GM12872 (cell line): ENCODE results near the gene BLOC1S2.

Experiments used
- TF ChIP-seq, protein P1 (sequence below): IDR thresholded peaks from 3 replicates; pipeline ENCODE4 v1.5.1; 2011; ENCODE audit warnings: low read depth, mild to moderate bottlenecking, low read length, moderate library complexity; ENCODE audit not compliant: insufficient read depth

The BLOC1S2 gene

GRCh38 chr10:100286051-100287033, at the start of gene BLOC1S2:
Gene BLOC1S2 (minus strand): TSS chr10:100286680. CDS start chr10:100286659, 21 bp downstream.
- TF ChIP-seq, protein P1, sequence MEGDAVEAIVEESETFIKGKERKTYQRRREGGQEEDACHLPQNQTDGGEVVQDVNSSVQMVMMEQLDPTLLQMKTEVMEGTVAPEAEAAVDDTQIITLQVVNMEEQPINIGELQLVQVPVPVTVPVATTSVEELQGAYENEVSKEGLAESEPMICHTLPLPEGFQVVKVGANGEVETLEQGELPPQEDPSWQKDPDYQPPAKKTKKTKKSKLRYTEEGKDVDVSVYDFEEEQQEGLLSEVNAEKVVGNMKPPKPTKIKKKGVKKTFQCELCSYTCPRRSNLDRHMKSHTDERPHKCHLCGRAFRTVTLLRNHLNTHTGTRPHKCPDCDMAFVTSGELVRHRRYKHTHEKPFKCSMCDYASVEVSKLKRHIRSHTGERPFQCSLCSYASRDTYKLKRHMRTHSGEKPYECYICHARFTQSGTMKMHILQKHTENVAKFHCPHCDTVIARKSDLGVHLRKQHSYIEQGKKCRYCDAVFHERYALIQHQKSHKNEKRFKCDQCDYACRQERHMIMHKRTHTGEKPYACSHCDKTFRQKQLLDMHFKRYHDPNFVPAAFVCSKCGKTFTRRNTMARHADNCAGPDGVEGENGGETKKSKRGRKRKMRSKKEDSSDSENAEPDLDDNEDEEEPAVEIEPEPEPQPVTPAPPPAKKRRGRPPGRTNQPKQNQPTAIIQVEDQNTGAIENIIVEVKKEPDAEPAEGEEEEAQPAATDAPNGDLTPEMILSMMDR: no peak

- TF ChIP-seq, protein P1: no peak
Observed at GRCh38 chr10:100334762-100335161, 48.3 kb upstream of the BLOC1S2 start.

- TF ChIP-seq, protein P1: no peak
Observed at GRCh38 chr10:100333661-100334440, 47.4 kb upstream of the BLOC1S2 start.

DNA sequence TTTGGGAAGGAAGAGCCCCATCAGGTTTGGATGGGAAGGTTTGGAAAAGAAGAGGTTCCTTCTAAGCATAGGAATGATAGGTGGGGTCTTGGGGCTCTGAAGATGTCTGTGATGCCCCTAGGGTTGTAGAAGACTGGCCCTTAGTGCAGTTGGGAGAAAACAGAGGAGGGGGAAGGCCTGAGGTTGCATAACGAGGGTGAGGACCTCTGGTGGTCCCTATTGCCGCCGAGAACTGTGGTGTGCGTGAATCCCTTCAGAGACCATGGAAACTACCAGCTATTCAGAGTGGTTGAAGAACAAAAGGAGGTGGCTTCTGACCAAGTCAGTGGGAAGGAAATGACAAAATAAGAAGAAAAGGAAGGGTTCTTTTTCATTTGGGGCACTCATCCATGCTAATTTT, 46.6 kb upstream of the BLOC1S2 start:
- TF ChIP-seq, protein P1: no peak

DNA sequence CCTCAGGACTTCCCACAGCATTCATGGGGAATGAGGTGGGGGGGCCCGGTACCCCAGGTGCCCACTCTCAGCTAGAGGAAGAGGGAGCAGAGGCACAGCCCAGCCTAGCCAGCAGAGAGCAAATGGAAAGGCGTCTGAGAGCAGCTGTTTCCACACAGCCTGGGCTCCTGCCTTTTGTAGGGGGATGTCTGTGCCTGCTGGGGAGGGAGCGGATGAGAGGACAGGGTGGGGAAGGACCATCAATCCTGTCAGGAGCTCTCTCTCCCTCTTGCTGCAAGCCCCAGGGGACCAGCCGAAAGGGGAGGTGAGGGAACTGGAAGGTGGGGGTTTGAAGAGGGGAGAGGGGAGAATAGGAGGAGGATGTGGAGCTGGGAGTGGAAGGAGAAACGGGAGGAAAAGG, 43.6 kb upstream of the BLOC1S2 start, which contains the start of gene PKD2L1:
Gene PKD2L1 (minus strand): TSS at position 150 of the 400 bp plus-strand sequence. CDS start 125 bp downstream, at position 25.
- TF ChIP-seq, protein P1: no peak

DNA sequence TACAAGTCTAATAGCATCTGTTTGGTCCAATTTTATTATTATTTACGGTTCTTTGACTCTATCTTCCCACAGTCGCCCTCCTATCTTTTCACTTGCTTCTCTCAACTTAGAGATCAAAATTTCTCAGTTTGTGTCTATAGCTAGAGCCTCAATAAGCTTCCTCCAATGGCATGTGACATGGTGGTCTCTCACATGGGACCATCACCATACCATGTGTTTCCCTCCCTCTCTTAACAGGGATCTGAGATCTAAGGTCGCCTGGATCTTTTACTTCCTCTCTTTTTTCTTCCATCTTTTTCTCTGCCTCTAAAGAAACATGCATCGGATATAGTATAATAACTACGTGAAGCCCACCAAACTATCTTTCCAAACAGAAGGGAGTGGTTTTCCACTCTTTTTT, 41.7 kb upstream of the BLOC1S2 start:
- TF ChIP-seq, protein P1: no peak

- TF ChIP-seq, protein P1: no peak
Observed at GRCh38 chr10:100327718-100328009, 41.2 kb upstream of the BLOC1S2 start.
